Neuronal stem cell (in vitro differentiated cells): Measurements from ENCODE around the gene HCN1.

Experiments
- DNase-seq: peaks from one replicate; pipeline ENCODE4 v3.0.0-alpha.2; 2013; ENCODE audit warnings: low spot score
- H2AFZ ChIP-seq: one replicate; pipeline ENCODE4 v1.6.1; 2013; ENCODE audit warnings: mild to moderate bottlenecking, low read length, inconsistent platforms
- H2AK5ac ChIP-seq: 2 replicates; pipeline ENCODE4 v1.6.1; 2013; ENCODE audit warnings: low read depth, mild to moderate bottlenecking, inconsistent platforms, low read length, moderate library complexity, mixed read lengths
- H2BK120ac ChIP-seq: 2 replicates; pipeline ENCODE4 v1.6.1; 2013; ENCODE audit warnings: low read depth, mild to moderate bottlenecking, inconsistent platforms, low read length, moderate library complexity, mixed read lengths
- H2BK12ac ChIP-seq: one replicate; pipeline ENCODE4 v1.6.1; 2013; ENCODE audit warnings: low read length, inconsistent platforms
- H2BK15ac ChIP-seq: 2 replicates; pipeline ENCODE4 v1.6.1; 2013; ENCODE audit warnings: mild to moderate bottlenecking, low read length, inconsistent platforms, mixed read lengths
- H2BK5ac ChIP-seq: one replicate; pipeline ENCODE4 v1.6.1; 2013; ENCODE audit warnings: inconsistent platforms, mild to moderate bottlenecking, low read length, moderate library complexity
- H3K14ac ChIP-seq: one replicate; pipeline ENCODE4 v1.6.1; 2013; ENCODE audit warnings: low read length, inconsistent platforms
- H3K18ac ChIP-seq: 2 replicates; pipeline ENCODE4 v1.6.1; 2013; ENCODE audit warnings: low read length, inconsistent platforms
- H3K23ac ChIP-seq: 2 replicates; pipeline ENCODE4 v1.6.1; 2013; ENCODE audit warnings: low read depth, mild to moderate bottlenecking, mixed read lengths, low read length, inconsistent platforms; ENCODE audit not compliant: poor library complexity
- H3K27ac ChIP-seq: replicated peaks from 3 replicates; pipeline ENCODE4 v1.5.1; 2013; ENCODE audit warnings: low read length, inconsistent platforms
- H3K27me3 ChIP-seq, 3 experiments: 2 replicates each; pipeline ENCODE4 v1.6.1; 2013; ENCODE audit warnings: low read length in 3 of 3, mild to moderate bottlenecking in 2 of 3, inconsistent platforms in 1 of 3, low read depth in 1 of 3, mixed read lengths in 1 of 3, moderate library complexity in 1 of 3; ENCODE audit not compliant: control insufficient read depth in 3 of 3, insufficient read depth in 3 of 3
- H3K36me3 ChIP-seq, 2 donors: replicated peaks in 1 of 2; 2 replicates each; pipeline ENCODE4 v1.6.1; 2013; ENCODE audit warnings: low read length in 2 of 2; ENCODE audit not compliant: control insufficient read depth in 2 of 2, insufficient read depth in 2 of 2
- H3K4ac ChIP-seq: 2 replicates; pipeline ENCODE4 v1.6.1; 2013; ENCODE audit warnings: inconsistent platforms, mild to moderate bottlenecking, low read length, moderate library complexity
- H3K4me1 ChIP-seq, 2 donors: 1 replicate in 1 of 2; 2 replicates in 1 of 2; pipeline ENCODE4 v1.6.1; 2013; ENCODE audit warnings: low read length in 2 of 2, low read depth in 1 of 2; ENCODE audit not compliant: control insufficient read depth in 2 of 2, insufficient read depth in 1 of 2
- H3K4me2 ChIP-seq: one replicate; pipeline ENCODE4 v1.6.1; 2013; ENCODE audit warnings: mild to moderate bottlenecking, low read length, inconsistent platforms; ENCODE audit not compliant: insufficient read depth, poor library complexity, severe bottlenecking
- H3K4me3 ChIP-seq, 2 donors: 2 replicates each; pipeline ENCODE4 v1.5.1; 2013; ENCODE audit warnings: low read length in 2 of 2, mild to moderate bottlenecking in 2 of 2, inconsistent platforms in 1 of 2, moderate library complexity in 1 of 2
- H3K79me1 ChIP-seq: one replicate; pipeline ENCODE4 v1.6.1; 2013; ENCODE audit warnings: low read depth, mild to moderate bottlenecking, inconsistent platforms, low read length, moderate library complexity
- H3K9ac ChIP-seq: one replicate; pipeline ENCODE4 v1.6.1; 2013; ENCODE audit warnings: mild to moderate bottlenecking, low read depth, low read length, inconsistent platforms; ENCODE audit not compliant: poor library complexity
- H3K9me3 ChIP-seq, 2 donors: replicated peaks in 1 of 2; 2 replicates each; pipeline versions ENCODE3 to v1.6.1; 2013; ENCODE audit warnings: low read length in 2 of 2, mild to moderate bottlenecking in 2 of 2, inconsistent platforms in 1 of 2, low read depth in 1 of 2, mixed read lengths in 1 of 2, moderate library complexity in 1 of 2; ENCODE audit not compliant: control insufficient read depth in 2 of 2, insufficient read depth in 1 of 2
- H4K8ac ChIP-seq: one replicate; pipeline ENCODE4 v1.6.1; 2013; ENCODE audit warnings: low read depth, mild to moderate bottlenecking, inconsistent platforms, low read length, moderate library complexity
- H4K91ac ChIP-seq: one replicate; pipeline ENCODE4 v1.6.1; 2013; ENCODE audit warnings: low read length, low read depth, mild to moderate bottlenecking, inconsistent platforms; ENCODE audit not compliant: poor library complexity
- WGBS, 2 donors: extraction: QIAGEN DNeasy Blood & Tissue Kit; methylation state at CpG; one replicate each; pipeline ENCODE4 v1.1.7; 2013; ENCODE audit warnings: missing lambda C conversion rate in 2 of 2, mixed read lengths in 1 of 2; ENCODE audit not compliant: insufficient read length in 2 of 2, insufficient replicate concordance in 1 of 2; ENCODE audit errors: extremely low coverage in 2 of 2; 5-methylcytosine and 5-hydroxymethylcytosine counted together

The HCN1 gene

GRCh38 chr5:45336464-45336863, 359.7 kb downstream of the HCN1 start:
- H2BK120ac ChIP-seq: no peak overlapping the region

DNA sequence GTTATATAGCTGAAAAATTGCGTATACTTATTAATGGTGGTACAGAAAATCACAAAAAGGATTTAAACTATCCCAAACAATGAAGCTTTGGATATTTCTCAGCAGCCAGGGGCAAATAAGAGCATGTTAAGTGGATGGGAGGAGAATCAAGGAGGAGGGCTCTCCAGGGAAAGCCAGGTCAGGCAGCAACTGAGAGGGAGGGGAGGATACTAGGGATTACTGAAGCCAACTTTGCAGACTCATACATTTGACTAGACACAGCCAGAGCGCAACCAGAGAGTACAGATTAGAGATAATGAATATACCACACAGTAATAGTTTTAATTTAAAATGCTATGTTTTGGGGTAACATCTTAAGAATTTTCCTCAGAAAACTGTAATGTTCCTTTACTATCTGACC, 360.2 kb downstream of the HCN1 start:
- Histone ChIP-seq H2AFZ (no peak overlapping the region), H4K91ac (no peak overlapping the region), H3K9ac (no peak overlapping the region), H3K23ac (no peak overlapping the region), H2BK12ac (no peak overlapping the region), H3K9me3 (no peaks in the 10 kb centered on the region), H2AK5ac (no peak overlapping the region), H3K27me3 (no peaks in the 10 kb centered on the region), H3K18ac (no peak overlapping the region), H4K8ac (no peak overlapping the region), H3K4me1 (no peaks in the 10 kb centered on the region), H3K14ac (no peak overlapping the region), H3K36me3 (no peaks in the 10 kb centered on the region), H3K27ac (no peak overlapping the region), H3K4me3 (no peak overlapping the region), H3K4ac (no peak overlapping the region), H3K79me1 (no peaks in the 10 kb centered on the region), H3K4me2 (no peak overlapping the region), H2BK120ac (no peak overlapping the region), H2BK5ac (no peak overlapping the region), H2BK15ac (no peak overlapping the region)
- DNase-seq: no peak
- no CpG with 5 or more reads among the region's 2 CpGs for WGBS, 2 donors

More at GRCh38 chr5:45336464-45336863, 359.7 kb downstream of the HCN1 start:
- no peak overlapping the region for H4K8ac ChIP-seq
- no peaks in the 10 kb centered on the region for H3K27me3 ChIP-seq
- no peak overlapping the region for H3K14ac ChIP-seq
- no peak overlapping the region for H3K18ac ChIP-seq
- no peak overlapping the region for H2BK12ac ChIP-seq
- H3K4me3 ChIP-seq: no peak overlapping the region
- no peak overlapping the region for H2BK15ac ChIP-seq
- H4K91ac ChIP-seq: no peak overlapping the region
- H3K4me2 ChIP-seq: no peak overlapping the region
- H3K36me3 ChIP-seq: no peaks in the 10 kb centered on the region
- no peak overlapping the region for H3K23ac ChIP-seq
- H2BK5ac ChIP-seq: no peak overlapping the region
- H3K9ac ChIP-seq: no peak overlapping the region
- no peak for DNase-seq
- no peak overlapping the region for H2AFZ ChIP-seq
- H2AK5ac ChIP-seq: no peak overlapping the region
- H3K4ac ChIP-seq: no peak overlapping the region
- no peak overlapping the region for H3K27ac ChIP-seq
- WGBS, 2 donors: no CpG with 5 or more reads among the region's 2 CpGs
- H3K9me3 ChIP-seq: no peaks in the 10 kb centered on the region
- H3K79me1 ChIP-seq: no peaks in the 10 kb centered on the region
- no peaks in the 10 kb centered on the region for H3K4me1 ChIP-seq

DNA sequence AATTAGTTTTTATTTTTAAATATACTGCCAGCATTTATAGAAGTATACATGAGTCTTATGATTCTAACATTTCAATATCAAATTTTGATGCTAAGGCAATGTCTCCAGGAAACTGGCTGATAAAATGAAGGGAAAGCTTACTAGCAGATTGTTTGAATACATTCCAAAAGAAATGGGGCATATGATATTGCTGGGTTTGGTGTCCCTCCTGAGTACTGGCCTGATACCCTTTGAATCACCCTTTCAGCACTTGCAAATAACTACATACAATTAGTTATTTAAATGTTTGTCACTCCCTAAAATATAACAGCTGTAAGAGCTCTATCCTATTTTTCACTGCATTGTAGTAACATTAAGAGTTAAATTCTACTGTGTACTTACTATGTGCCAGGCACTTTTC, 360.8 kb downstream of the HCN1 start:
- no peak overlapping the region for H3K18ac ChIP-seq
- no peak overlapping the region for H3K4me2 ChIP-seq
- H3K14ac ChIP-seq: no peak overlapping the region
- DNase-seq: no peak
- no peaks in the 10 kb centered on the region for H3K27me3 ChIP-seq
- no peak overlapping the region for H2AFZ ChIP-seq
- H3K4me3 ChIP-seq: no peak overlapping the region
- no peak overlapping the region for H4K91ac ChIP-seq
- no peak overlapping the region for H2AK5ac ChIP-seq
- no peak overlapping the region for H3K23ac ChIP-seq
- H3K9me3 ChIP-seq: no peaks in the 10 kb centered on the region
- no peak overlapping the region for H2BK5ac ChIP-seq
- no peak overlapping the region for H4K8ac ChIP-seq
- no peaks in the 10 kb centered on the region for H3K4me1 ChIP-seq
- H3K4ac ChIP-seq: no peak overlapping the region
- H2BK12ac ChIP-seq: no peak overlapping the region
- no peaks in the 10 kb centered on the region for H3K79me1 ChIP-seq
- H2BK15ac ChIP-seq: no peak overlapping the region
- H3K36me3 ChIP-seq: no peaks in the 10 kb centered on the region
- no peak overlapping the region for H3K9ac ChIP-seq
- no peak overlapping the region for H3K27ac ChIP-seq
- no peak overlapping the region for H2BK120ac ChIP-seq

DNA sequence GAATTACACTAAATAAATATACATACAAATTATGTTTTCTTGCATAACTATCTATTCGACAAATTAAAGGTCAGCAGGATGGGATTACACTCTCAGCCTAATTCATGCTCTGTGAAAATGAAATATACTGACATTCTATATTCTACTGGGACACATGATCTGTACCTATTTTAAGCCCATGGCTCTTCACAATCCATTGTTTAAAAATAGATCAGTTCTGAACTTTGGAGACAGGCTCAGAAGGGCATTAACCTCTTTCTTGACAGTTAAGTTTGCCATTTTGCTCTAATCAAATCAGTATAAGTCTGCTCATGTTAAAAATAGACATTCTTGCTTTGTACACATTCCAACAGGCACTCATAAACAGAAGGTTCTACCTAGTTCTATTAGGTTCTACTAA, 361.2 kb downstream of the HCN1 start:
- no peaks in the 10 kb centered on the region for H3K9me3 ChIP-seq
- H3K23ac ChIP-seq: no peak overlapping the region
- H2BK5ac ChIP-seq: no peak overlapping the region
- H3K79me1 ChIP-seq: no peaks in the 10 kb centered on the region
- H2BK120ac ChIP-seq: no peak overlapping the region
- H2BK12ac ChIP-seq: no peak overlapping the region
- H2BK15ac ChIP-seq: no peak overlapping the region
- H2AFZ ChIP-seq: no peak overlapping the region
- H4K91ac ChIP-seq: no peak overlapping the region
- H3K4me2 ChIP-seq: no peak overlapping the region
- no peak overlapping the region for H3K14ac ChIP-seq
- no peak overlapping the region for H4K8ac ChIP-seq
- H3K4me1 ChIP-seq: no peaks in the 10 kb centered on the region
- H3K9ac ChIP-seq: no peak overlapping the region
- no peak overlapping the region for H3K18ac ChIP-seq
- no peak overlapping the region for H2AK5ac ChIP-seq
- H3K4me3 ChIP-seq: no peak overlapping the region
- no peak overlapping the region for H3K27ac ChIP-seq
- DNase-seq: no peak
- H3K36me3 ChIP-seq: no peaks in the 10 kb centered on the region
- no peak overlapping the region for H3K4ac ChIP-seq
- no peaks in the 10 kb centered on the region for H3K27me3 ChIP-seq
- no CpG with 5 or more reads among the region's 1 CpG for WGBS, 2 donors
